KBM-7 (cell line): ENCODE results near the gene TRIM47.
A peak's percentile ranks its signal among the peaks of the same experiment; 100 is the strongest.

Experiments used
- DNase-seq: peaks from one replicate; pipeline ENCODE4 v3.0.0-alpha.2; 2015
- in situ Hi-C: fragments of 300-500 bp; cut with MboI; formaldehyde crosslinking; loops from 2 replicates; pipeline ENCODE4 v1.14.3; 2020; ENCODE audit warnings: low sequenced_read_pairs, low pct_unique_long_range_greater_than_20kb, mixed read lengths

TRIM47 gene

DNA sequence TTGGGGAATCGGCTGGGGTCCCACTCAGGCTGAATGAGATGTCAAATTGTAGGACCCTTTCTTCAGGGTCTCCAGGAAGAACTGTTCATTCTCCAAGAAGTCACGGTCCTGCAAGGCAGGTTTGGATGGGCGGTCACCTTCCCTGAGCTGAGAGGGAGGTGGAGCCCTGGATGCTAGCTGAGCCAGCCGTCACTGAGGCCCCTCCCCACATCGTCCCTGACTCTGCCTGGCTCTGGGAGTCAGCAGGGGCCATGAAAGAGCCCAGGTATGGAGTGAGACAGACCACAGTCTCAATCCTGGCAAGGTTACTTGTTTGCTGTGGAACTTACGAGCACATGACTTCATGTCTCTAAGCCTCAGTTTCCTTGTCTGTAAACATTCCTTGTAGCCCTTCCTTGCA is 32.3 kb upstream of the TRIM47 start:
- in situ Hi-C loops, result no loop called here
- DNase-seq, result no peak

DNA sequence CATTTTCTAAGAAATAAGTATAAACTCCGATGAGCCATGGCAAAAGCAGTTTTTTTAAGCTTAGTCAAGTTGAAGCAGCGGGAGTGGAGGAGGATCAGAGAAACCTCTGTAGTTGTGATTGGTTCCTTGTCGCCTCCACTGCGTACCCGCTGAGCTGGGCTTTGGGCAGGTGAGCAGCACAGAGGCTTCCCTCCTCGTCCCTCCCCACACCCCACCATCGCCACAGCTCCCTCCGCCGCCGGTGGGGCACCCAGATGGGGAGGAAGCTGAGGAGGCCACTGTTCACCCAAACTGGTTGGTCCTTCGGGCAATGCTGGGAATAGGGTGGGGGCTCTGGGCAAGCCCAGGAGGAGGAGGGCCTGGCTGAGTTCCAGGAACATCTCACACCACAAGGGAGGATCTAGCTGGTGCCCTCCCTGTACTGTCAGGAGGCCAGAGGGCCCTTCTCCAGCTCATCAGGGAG is 31.5 kb upstream of the TRIM47 start:
- in situ Hi-C loops, result no loop called here
- no peak for DNase-seq

- DNase-seq, result no peak
- in situ Hi-C loops, result no loop called here
Observed at GRCh38 chr17:75909051-75909811, 30.9 kb upstream of the TRIM47 start.

DNA sequence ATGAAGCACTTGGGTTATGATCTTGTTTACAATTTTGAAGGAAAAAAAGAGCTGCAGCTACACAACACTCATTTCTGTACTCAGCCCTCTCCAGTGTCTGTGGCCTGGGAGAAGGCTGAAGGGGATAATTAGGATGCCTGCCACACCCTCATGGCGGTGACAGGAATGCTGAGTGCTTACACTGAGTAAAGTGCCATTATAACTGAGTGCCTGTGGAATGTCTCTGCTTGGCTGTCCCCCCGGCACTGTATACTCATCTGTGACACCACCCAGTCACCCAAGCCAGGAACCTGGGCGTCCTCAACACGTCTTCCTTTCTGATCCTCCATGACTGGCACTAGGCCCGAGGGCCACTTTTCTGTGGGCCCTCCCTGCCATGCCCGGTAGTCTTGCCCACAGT is 29.8 kb upstream of the TRIM47 start:
- in situ Hi-C loops, result no loop called here
- no peak for DNase-seq

DNA sequence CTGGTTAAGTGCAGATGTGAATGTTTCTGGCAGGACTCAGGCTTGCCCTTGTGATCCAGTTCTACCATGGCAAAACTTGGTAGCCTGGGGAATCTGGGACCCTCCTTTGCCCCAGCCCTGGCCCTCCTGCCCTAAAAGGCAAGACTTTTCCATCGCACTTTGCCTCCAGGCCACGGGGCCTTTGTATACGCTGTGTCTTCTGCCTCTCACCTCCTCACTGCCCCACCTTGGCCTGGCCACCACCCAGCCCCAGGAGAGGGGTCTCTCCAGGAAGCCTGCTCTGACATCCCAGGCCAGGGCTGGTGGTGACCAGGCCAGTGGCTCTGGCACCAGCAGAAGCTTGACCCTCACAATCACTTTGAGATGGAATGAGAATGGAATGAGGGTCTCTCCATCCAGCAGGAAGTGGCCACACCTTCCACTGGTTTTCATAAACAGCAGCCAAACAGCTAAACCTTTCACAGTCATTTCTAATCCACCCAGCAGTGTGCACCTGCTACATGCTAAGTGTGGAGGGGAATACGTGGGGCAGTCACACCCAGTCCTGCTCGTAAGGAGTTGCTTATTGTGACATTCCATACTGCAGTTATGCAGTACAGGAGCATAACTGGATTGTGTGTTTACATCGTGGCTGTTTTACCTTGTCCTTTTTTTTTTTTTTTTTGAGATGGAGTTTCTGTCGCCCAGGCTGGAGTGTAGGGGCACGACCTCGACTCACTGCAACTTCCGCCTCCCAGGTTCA is 27.9 kb upstream of the TRIM47 start:
- DNase-seq, result no peak
- in situ Hi-C loops, result no loop called here

GRCh38 chr17:75904749-75905521 is 26.6 kb upstream of the TRIM47 start, which contains the start of gene MRPL38:
Gene MRPL38 (minus strand): TSS chr17:75904884. CDS start chr17:75904875, 9 bp downstream.
- peak; percentile 97 for DNase-seq
- in situ Hi-C loops, result no loop called here

GRCh38 chr17:75902406-75902805 is 24.0 kb upstream of the TRIM47 start:
- DNase-seq, result no peak
- in situ Hi-C loops, result no loop called here

- in situ Hi-C loops, result no loop called here
- no peak for DNase-seq
Observed at GRCh38 chr17:75901727-75902126, 23.3 kb upstream of the TRIM47 start.

DNA sequence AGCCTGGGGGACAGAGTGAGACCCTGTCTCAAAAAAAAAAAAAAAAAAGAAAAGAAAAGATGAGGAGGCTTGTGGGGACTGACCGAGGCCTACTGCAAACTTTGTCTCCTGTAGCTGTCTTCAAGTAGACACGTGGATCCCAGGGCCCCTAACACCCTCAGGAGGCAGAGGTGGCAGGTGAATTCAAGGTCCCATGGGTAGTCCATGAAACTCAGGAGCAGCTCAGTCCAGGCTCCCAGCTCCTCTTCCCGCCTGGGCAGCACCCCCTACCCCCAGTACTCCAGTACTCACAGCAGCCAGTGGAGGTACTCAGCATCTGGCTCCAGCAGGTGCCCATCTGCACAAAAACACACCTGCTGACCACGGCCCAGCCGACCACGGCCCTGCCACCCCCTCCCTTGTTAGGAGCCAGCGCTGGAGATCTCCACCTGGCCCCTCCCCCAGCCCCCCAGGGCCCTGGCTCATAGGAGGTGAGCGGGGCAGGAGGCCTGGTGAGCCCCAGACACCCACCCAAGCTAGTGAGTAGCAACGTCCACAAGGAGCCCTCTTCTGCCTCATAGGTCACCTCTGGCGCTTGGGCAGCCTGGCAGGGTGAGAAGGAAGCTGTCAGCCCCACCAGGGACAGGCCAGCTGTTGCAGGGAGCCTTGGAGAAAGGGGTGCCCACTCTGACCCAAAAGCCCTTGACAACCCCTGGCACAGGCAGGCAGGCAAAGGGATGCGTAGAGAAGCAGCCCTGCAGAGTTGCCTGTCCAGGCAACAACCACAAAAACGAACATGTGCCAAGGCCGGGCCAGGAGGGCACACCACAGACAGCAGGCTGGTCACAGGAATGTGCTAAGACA is 22.5 kb upstream of the TRIM47 start:
- in situ Hi-C loops, result no loop called here

DNA sequence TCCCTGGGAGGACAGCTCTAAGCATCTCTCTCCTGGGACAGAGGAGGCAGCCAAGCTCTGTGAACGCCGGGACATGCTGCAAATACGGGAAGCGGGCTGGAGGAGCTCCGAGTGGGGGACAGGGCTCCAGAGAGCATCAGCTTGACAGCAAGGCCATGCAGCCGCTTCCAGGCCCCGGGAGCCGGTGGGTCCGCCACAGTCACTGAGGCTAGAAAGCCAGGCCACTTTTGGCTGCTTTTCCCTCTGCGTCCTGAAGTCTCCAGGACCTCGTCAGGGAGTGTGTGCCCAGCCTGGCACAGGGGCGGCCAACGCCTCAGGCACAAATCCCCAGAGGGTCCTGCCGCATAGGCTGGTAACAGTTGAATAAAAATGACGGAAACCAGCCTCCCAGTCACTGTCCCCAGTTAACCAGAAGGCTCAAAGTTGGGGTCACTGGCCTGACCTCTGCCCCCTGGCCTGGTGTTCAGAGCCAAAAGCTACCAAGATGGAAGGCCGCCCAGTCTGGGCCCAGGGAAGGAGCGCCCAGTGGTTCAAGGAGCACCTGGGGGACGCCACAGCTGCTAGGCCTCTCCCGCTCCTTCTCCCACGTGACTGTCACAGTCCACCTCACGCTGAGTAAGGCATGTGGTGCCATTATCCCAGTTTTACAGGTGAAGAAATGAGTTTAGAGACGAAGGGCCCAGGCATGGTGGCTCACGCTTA is 21.5 kb upstream of the TRIM47 start:
- no peak for DNase-seq
- in situ Hi-C loops, result no loop called here

More for the DNA sequence above, 22.5 kb upstream of the TRIM47 start:
- DNase-seq, result no peak

DNA sequence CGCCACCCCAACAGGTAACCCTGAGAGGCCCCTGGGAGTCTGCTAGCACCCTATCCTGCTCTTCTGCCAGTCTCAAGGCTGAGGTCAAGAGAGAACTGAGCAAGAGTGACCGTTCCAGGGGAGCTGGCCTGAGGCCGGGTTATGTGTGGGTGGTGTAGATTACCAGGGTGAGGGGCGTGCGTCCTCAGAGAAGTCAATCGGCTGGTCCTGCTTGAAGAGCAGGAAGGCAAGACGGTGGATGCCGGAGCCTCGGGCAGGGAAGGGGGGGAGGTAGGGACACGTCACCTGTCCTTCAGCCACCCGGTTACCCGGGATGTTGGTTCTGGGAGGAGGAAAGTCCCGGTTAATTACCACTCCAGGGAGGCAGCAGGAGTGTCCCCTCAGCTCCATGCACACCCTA is 21.0 kb upstream of the TRIM47 start:
- no peak for DNase-seq
- in situ Hi-C loops, result no loop called here

DNA sequence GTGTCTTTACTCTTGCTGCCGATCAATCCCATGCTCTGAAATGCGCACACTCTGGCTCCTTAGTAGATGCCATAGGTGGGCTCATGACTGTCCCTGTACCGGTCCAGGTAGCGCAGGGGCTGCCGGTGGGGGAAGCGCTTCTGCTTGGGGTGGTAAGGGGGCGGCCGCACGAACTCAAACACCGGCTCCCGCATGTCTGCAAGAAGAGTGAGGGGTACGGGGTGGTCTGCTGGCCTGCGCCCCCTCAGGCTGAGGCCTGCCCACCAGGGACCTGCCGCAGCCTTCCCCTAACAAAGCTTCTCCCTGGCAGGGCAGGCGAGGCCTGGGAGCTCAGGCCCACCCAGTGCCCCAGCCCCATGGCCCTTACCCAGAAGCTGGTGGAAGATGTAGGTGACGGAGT is 20.4 kb upstream of the TRIM47 start:
- DNase-seq, result no peak
- in situ Hi-C loops, result no loop called here

GRCh38 chr17:75898065-75898464 is 19.7 kb upstream of the TRIM47 start:
- in situ Hi-C loops, result no loop called here
- DNase-seq, result no peak

GRCh38 chr17:75897160-75898019 is 19.0 kb upstream of the TRIM47 start:
- no peak for DNase-seq
- in situ Hi-C loops, result no loop called here

GRCh38 chr17:75896415-75897159 is 18.2 kb upstream of the TRIM47 start, which contains the start of gene TRIM65:
Gene TRIM65 (minus strand): TSS chr17:75896951. CDS start chr17:75896937, 14 bp downstream.
- peak; percentile 72 for DNase-seq
- in situ Hi-C loops, result no loop called here

GRCh38 chr17:75895370-75896155 is 17.2 kb upstream of the TRIM47 start:
- DNase-seq, result peak; percentile 44
- in situ Hi-C loops, result no loop called here
